WI38 (cell line): ENCODE measurements around the gene HNRNPU.

Experiments
- H3K4me3 ChIP-seq: 2 replicates; pipeline ENCODE4 v1.5.1; 2011; ENCODE audit warnings: low read depth, mild to moderate bottlenecking, control low read depth, low read length
- CTCF ChIP-seq: IDR thresholded peaks from 2 replicates; pipeline ENCODE4 v1.5.1; 2012; ENCODE audit warnings: low read depth, mild to moderate bottlenecking, control low read depth, low read length

Gene HNRNPU

GRCh38 chr1:244862699-244863490 lies 1.4 kb downstream of the HNRNPU start:
- no peak for TF ChIP-seq CTCF

GRCh38 chr1:244862354-244862698 lies 2.0 kb downstream of the HNRNPU start:
- no peak for TF ChIP-seq CTCF
- H3K4me3 ChIP-seq, result peak overlapping the region; percentile 100

More at GRCh38 chr1:244862699-244863490, 1.4 kb downstream of the HNRNPU start:
- peak overlapping the region; percentile 100 for H3K4me3 ChIP-seq

GRCh38 chr1:244861683-244862082 lies 2.7 kb downstream of the HNRNPU start:
- H3K4me3 ChIP-seq, result peak overlapping the region; percentile 100
- no peak for TF ChIP-seq CTCF

- TF ChIP-seq CTCF, result no peak
Observed at GRCh38 chr1:244860914-244861610, 3.3 kb downstream of the HNRNPU start.

GRCh38 chr1:244860078-244860477 lies 4.3 kb downstream of the HNRNPU start:
- H3K4me3 ChIP-seq, result peak overlapping the region; percentile 100; the same call in 1 of the 2 replicates
- no peak for TF ChIP-seq CTCF

More at GRCh38 chr1:244860914-244861610, 3.3 kb downstream of the HNRNPU start:
- H3K4me3 ChIP-seq, result peak overlapping the region; percentile 100

- no peak for TF ChIP-seq CTCF
- no peak overlapping the region for H3K4me3 ChIP-seq
Observed at GRCh38 chr1:244858357-244858756, 6.0 kb downstream of the HNRNPU start.

- no peak for TF ChIP-seq CTCF
- H3K4me3 ChIP-seq, result no peak overlapping the region
Observed at GRCh38 chr1:244857761-244858160, 6.6 kb downstream of the HNRNPU start.
